ENCODE results near the gene KCNJ16.

KCNJ16 gene

DNA sequence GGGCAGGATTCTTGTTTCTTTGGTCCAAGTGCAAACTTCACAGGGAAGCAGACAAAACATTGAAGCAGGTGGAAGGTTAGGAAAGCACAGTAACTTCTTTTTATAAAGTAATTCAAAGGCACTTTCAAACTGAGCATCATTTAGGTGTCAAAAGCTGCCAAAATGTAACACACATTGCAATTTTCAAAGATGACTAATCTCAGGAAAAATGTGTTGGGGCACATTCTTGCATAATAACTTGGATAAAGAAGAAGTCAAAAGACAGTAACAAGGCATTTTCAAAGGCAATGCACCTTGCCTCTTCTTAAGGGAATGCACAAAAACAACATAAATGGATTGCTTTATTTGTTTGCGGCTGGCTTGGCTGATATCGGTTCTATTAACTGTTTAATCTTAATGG lies 97.9 kb downstream of the KCNJ16 start:
- DNase-seq, result no peak

DNA sequence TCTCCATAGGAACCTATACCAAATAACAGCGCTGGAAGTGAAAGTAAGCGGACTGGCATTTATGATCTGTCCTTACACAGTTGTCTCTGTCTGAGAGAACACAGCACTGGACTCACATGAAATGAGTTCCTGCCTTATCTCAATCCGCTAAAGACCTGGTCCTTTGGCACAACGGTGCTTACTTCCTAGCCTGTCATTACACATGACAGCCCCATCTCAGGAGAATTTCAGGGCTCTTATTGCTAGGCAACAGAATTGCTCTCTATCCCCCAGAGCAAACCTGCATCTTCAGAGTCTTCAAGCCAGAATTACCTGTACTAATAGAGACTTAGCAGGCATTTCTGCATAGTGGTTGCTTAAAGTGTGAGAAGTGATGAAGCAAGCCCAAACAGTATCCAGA lies 98.7 kb downstream of the KCNJ16 start:
- DNase-seq, result no peak

DNA sequence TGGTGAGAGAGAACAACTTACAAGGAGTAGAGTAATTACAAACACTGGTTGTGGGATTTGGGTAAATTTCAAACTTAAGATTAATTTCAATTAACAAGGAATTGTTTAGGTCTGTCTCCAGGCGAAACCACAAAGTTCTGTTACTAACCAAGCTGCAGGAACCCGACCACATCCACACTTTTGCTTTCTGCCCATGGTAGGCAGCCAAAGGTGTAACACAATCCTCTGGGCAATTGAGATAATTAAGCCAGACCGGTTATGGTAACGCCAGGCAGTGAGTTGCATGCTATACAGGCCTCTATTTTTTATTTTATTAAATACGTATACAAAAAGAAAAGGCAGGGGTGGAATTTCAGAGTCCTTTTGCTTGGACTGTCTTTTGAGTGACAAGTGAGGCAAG lies 106.4 kb downstream of the KCNJ16 start:
- no peak for DNase-seq

DNA sequence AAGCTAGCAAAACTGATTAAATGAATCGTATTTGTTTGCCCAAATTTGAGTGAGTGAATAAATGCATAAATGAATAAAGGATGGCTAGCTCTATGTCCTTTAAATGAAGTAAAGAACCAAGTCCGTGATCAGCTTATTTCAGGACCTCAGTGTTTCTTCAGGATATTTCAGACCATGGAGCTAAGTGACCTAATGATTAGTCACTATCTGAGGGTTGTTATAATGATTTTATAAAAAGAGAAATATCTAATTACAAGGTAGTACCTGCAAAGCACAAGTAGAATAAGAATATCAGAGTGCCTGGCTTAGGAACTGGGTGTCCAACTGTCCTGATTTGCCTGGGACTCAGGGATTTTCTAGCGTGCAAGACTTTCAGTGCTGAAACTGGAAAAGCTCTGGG lies 106.8 kb downstream of the KCNJ16 start:
- no peak for DNase-seq

DNA sequence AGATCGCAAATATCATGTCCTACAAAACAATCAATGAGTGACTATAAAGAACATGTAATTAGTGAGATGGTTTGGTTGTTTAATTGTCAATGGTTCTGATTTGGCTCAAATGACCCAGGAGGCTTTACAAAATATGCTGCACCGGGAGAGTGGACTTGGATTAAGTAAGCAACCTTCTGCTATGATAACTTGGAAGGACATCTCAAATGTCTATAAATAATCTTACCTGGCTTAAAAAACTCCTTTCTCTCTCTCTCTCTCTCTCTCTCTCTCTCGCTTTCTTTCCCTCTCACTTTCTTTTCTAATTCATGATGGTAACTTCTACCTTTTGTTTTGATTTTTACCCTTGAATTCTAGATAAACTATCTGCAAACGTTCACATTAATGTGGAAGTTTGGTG lies 108.5 kb downstream of the KCNJ16 start:
- DNase-seq, result no peak

DNA sequence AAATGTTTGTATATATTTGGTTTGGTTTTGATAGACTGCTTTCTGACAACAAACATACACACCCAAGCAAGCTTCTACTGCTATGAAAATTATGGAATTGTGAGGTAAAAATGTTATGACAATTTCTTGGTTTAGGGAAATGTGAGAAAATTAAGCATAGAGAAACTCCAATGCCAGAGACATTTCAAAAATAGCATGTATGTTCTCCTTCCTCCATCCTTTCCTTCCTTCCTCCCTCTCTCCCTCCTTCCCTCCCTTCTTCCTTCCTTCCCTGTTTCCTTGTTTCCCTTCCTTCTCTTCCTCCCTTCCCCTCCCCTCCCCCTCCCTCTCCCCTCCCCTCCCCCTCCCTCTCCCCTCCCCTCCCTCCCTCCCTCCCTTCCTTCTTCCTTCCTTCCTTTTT lies 109.2 kb downstream of the KCNJ16 start:
- DNase-seq, result no peak

DNA sequence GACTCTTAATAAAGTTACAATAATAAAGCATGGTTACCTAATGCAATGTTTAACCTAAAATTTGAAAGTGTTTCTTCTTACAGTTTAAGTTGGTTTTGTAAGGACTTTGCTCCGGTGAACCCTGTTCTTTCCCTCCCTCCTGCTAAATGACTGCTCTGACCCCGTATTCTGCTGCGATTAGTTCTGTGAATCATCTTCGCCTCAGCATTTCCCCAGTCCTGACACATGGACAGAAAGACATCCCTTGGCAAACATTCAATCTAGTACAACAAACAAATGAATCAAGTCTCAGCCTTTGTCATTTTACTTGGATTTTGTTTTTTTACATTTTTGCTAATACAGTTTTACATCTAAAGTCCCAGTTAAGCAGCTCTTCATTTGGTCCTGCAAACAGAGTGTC lies 109.7 kb downstream of the KCNJ16 start:
- DNase-seq, result no peak
